CD4-positive, alpha-beta T cell treated with Interleukin-15 for 4 hours (primary cell): Measurements from ENCODE around the gene AWAT2.

Experiments used
- DNase-seq: peaks from one replicate; pipeline ENCODE4 v3.0.0-alpha.2; 2020; ENCODE audit warnings: low spot score

The AWAT2 gene

GRCh38 chrX:69995362-69996112, 54.2 kb downstream of the AWAT2 start:
- no peak for DNase-seq

DNA sequence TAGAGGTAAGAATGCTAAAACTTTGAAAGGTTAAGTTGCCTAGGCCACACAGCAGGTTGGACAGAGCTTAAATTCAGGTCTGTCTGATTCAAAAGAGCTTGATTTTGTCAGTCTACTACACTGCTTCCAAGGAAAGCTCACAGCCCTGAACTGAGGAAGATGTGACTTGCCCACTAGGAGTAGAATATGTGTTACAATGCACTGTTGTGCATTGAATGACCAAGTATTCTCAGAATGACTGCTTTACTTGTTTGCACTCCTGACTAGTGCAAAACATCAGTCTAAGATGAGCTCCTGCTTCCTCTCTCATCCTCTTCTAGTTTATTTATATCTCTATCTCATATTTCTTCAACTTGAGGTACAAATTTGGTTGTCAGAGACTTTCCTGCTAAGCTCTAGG, 56.2 kb downstream of the AWAT2 start:
- no peak for DNase-seq

DNA sequence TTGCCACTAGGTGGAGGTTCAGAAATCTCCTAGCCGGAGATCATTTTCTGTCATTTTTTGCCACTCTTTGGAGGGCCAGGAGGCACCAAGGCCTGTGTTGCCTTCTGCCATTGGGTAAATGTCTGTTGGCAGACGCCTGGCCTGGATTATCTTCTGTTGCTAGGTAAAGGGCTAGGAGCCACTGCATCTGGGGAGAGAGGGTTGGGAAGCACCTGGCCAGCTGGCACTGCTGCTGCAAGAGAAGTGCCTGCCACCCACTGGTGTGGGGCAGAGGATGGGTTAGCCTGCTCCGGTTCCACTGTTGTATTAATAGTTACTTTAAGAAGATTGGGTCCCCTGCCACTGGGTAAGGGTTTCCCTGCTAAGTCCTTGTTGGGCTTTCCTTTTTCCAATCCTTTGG, 58.1 kb downstream of the AWAT2 start:
- DNase-seq, result no peak
